Calu3 (cell line): ENCODE measurements around the gene FHL2. TPM values are rescaled to one million over a fixed set of nuclear protein-coding genes. Genes with fewer than 3 reads are reported as not detected.

Source experiments
- BruUV-seq: library from RNA; stranded (reverse); fragments of 400-500 nt; replicated peaks from 2 replicates; lab custom pipeline; 2021; lab: Mats Ljungman, UMichigan
- CTCF ChIA-PET: fragments of 300-600 bp; sonication (Branson Sonifier 250); formaldehyde crosslinking; loops from one replicate; lab custom pipeline; 2022; ENCODE audit warnings: antibody characterized with exemption; lab: Charles Lee
- DNase-seq: peaks from one replicate; pipeline ENCODE4 v3.0.0; 2022
- H3K27ac Mint-ChIP-seq: one replicate; pipeline ENCODE4 v1.8.0; 2022; ENCODE audit warnings: mixed read lengths; ENCODE audit not compliant: unreplicated experiment
- H3K27me3 Mint-ChIP-seq: one replicate; pipeline ENCODE4 v1.8.0; 2022; ENCODE audit warnings: mixed read lengths; ENCODE audit not compliant: unreplicated experiment
- H3K36me3 Mint-ChIP-seq: one replicate; pipeline ENCODE4 v1.8.0; 2022; ENCODE audit warnings: mild to moderate bottlenecking, moderate library complexity, mixed read lengths; ENCODE audit not compliant: insufficient read depth, unreplicated experiment
- H3K4me1 Mint-ChIP-seq: one replicate; pipeline ENCODE4 v1.8.0; 2022; ENCODE audit warnings: mild to moderate bottlenecking, low read depth, mixed read lengths; ENCODE audit not compliant: unreplicated experiment
- H3K4me3 Mint-ChIP-seq: one replicate; pipeline ENCODE4 v1.8.0; 2022; ENCODE audit warnings: mild to moderate bottlenecking, low read depth, moderate library complexity, mixed read lengths; ENCODE audit not compliant: unreplicated experiment
- H3K9me3 Mint-ChIP-seq: one replicate; pipeline ENCODE4 v1.8.0; 2022; ENCODE audit warnings: low read depth, mixed read lengths; ENCODE audit not compliant: unreplicated experiment
- intact Hi-C: fragments of 100-400 bp; cut with micrococcal nuclease; formaldehyde crosslinking; loops from one replicate; pipeline ENCODE4 v1.10.0; 2022; ENCODE audit not compliant: unreplicated experiment
- total RNA-seq: library from RNA; stranded (reverse); gene quantifications from 2 replicates; pipeline ENCODE4 v1.2.3, GENCODE V29; 2022
- TF ChIP-seq, protein P1 (sequence below): fragments of 200-600 bp; IDR thresholded peaks from one replicate; pipeline ENCODE4 v1.8.0; 2022; ENCODE audit warnings: antibody characterized with exemption; ENCODE audit not compliant: unreplicated experiment

The FHL2 gene
- total RNA-seq, 1 experiment from 2014 or later = 51.9 TPM

DNA sequence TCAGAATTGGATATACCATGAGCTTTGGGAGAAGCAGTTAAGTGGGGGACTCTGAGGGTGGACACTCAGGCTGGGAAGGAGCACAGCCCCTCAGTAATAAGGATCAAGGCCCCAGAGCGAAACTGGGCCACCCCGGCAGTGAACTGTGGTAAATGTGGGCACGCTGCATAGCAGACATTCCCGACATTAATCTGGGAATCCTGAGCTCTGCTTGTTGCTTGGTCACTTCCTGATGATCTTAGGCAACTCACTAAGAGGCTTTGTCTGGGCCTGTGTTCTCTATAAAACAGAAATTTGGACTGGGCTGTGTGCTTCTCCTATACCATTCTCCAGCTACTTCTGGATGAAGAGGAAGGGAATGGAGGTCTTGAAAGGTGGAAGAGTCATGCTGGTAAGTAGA is 74.1 kb downstream of the FHL2 start:
- Mint-ChIP-seq H3K27me3 (no peaks in the 10 kb centered on the region), H3K27ac (no peak overlapping the region), H3K4me1 (peaks cover 47% of the 10 kb centered on the region), H3K4me3 (no peak overlapping the region), H3K9me3 (no peaks in the 10 kb centered on the region), H3K36me3 (peaks cover 13% of the 10 kb centered on the region)
- CTCF ChIA-PET = no interaction called here
- TF ChIP-seq, protein P1, sequence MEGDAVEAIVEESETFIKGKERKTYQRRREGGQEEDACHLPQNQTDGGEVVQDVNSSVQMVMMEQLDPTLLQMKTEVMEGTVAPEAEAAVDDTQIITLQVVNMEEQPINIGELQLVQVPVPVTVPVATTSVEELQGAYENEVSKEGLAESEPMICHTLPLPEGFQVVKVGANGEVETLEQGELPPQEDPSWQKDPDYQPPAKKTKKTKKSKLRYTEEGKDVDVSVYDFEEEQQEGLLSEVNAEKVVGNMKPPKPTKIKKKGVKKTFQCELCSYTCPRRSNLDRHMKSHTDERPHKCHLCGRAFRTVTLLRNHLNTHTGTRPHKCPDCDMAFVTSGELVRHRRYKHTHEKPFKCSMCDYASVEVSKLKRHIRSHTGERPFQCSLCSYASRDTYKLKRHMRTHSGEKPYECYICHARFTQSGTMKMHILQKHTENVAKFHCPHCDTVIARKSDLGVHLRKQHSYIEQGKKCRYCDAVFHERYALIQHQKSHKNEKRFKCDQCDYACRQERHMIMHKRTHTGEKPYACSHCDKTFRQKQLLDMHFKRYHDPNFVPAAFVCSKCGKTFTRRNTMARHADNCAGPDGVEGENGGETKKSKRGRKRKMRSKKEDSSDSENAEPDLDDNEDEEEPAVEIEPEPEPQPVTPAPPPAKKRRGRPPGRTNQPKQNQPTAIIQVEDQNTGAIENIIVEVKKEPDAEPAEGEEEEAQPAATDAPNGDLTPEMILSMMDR = no peak
- no TSS peak for BruUV-seq
- intact Hi-C loops = no loop called here
- DNase-seq = no peak

DNA sequence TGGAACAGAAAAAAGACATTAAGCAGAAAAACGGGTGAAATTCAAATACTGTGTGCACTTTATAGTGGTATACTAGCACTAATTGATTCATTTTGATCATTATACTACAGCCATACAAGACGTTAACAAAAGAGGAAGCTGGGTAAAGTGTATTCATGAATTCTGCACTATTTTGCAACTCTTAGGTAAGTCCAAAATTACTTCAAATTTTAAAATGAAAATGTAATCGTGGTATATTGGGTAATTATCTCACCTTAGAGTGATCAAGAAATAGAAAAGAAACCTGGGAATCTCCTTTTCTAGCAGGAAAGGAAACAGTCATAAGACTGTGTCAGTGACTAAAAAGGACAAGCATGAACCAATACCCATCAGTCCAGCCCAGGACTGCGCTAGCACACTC is 74.8 kb downstream of the FHL2 start:
- TF ChIP-seq, protein P1 = no peak
- Mint-ChIP-seq H3K27ac (no peak overlapping the region), H3K36me3 (peaks cover 10% of the 10 kb centered on the region), H3K4me1 (peaks cover 46% of the 10 kb centered on the region), H3K27me3 (no peaks in the 10 kb centered on the region), H3K4me3 (no peak overlapping the region), H3K9me3 (no peaks in the 10 kb centered on the region)
- CTCF ChIA-PET = no interaction called here
- intact Hi-C loops = no loop called here
- no TSS peak for BruUV-seq
- no peak for DNase-seq

DNA sequence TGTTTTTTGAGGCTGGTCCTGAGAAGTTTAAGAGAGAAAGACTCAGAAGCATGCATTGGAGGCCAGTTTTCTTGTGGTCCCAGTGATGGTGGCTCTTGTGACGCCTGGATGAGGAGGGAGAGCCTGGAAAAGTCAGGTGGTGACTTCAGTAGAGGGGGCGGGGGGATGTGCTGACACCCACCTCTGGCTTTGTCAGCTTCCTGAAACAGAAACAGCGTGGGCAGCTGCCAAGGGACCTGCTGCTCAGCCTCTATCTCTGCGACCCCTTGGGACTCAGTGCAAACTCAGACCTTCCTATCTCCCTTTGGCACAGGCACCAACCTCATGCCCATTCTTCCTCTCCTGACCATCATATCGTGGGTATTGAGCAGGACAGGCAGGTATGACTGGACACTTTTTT is 75.7 kb downstream of the FHL2 start:
- intact Hi-C loops = no loop called here
- peaks cover 36% of the 10 kb centered on the region for H3K4me1 Mint-ChIP-seq
- H3K27ac Mint-ChIP-seq = no peak overlapping the region
- H3K9me3 Mint-ChIP-seq = no peaks in the 10 kb centered on the region
- no TSS peak for BruUV-seq
- CTCF ChIA-PET = no interaction called here
- TF ChIP-seq, protein P1 = no peak
- H3K4me3 Mint-ChIP-seq = no peak overlapping the region
- H3K27me3 Mint-ChIP-seq = no peaks in the 10 kb centered on the region
- no peak for DNase-seq
- H3K36me3 Mint-ChIP-seq = peaks cover under 1% of the 10 kb centered on the region

DNA sequence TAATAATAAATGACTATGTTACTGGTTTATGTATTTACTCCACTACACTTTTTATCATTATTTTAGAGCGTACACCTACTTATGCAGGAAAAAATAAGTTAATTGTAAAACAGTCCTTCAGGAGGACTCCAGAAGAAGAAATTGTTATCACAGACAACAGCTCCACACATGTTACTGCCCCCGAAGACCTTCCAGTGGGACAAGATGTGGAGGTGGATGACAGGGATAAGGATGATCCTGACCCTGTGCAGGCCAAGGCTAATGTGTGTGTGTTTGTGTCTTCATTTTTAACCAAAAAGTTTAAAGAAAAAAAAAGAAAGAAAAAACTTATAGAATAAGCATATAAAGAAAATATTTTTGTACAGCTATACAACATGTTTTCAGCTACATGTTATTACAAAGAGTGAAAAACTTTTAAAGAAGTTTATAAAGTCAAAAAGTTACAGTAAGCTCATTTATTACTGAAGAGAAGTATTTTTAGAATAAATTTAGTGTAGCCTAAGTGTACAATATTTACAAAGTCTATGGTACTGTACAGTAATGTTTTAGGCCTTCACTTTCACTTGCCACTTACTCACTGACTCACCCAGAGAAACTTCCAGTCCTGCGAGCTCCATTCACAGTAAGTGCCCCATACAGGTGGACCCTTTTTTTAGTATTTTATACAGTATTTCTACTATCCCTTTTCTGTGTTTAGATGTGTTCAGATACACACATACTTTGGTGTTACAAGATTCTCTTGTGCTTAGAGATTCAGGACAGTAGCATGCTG is 76.8 kb downstream of the FHL2 start:
- Mint-ChIP-seq H3K27ac (no peak overlapping the region), H3K4me1 (peaks cover 26% of the 10 kb centered on the region), H3K27me3 (no peaks in the 10 kb centered on the region), H3K4me3 (no peak overlapping the region), H3K36me3 (no peaks in the 10 kb centered on the region), H3K9me3 (no peaks in the 10 kb centered on the region)
- DNase-seq = no peak
- CTCF ChIA-PET = interaction anchor here (0.6 kb wide), 1 partner anchor 84 kb away, joined by 5 read pairs; no protein-coding TSS in a partner anchor
- BruUV-seq = no TSS peak
- TF ChIP-seq, protein P1 = no peak
- intact Hi-C loops = no loop called here
